Vagina (tissue), 2 donors: ENCODE data around the gene F12.

Source experiments
- CTCF ChIP-seq, 3 experiments: fragments of 450-650 bp in 2 of 3; fragments of 200-600 bp in 1 of 3; sonication (generic) in 1 of 3; IDR thresholded peaks; one replicate each; pipeline ENCODE4 v1.5.1; 2017 to 2019; ENCODE audit warnings: antibody characterized with exemption in 3 of 3, mild to moderate bottlenecking in 2 of 3, moderate library complexity in 2 of 3
- POLR2A ChIP-seq, 2 donors: fragments of 450-650 bp; IDR thresholded peaks; one replicate each; pipeline ENCODE4 v1.6.1; 2017; ENCODE audit warnings: antibody characterized with exemption in 2 of 2, mild to moderate bottlenecking in 2 of 2, moderate library complexity in 2 of 2
- POLR2AphosphoS5 ChIP-seq, 2 donors: sonication (generic); formaldehyde crosslinking; IDR thresholded peaks; one replicate each; pipeline ENCODE4 v1.9.0; 2017; ENCODE audit warnings: antibody characterized with exemption in 2 of 2, mild to moderate bottlenecking in 2 of 2, low read depth in 1 of 2; ENCODE audit not compliant: insufficient read depth in 1 of 2

GRCh38 chr5:177445052-177445916 lies 35.9 kb upstream of the F12 start:
- TF ChIP-seq CTCF (IDR thresholded peaks at IDR 0.05) (no peak), POLR2A (IDR thresholded peaks at IDR 0.05) (no peak), POLR2AphosphoS5 (IDR thresholded peaks at IDR 0.05; ENCODE audit: insufficient read depth in 1 of 2, low read depth in 1 of 2) (no peak)
